A549 (cell line): ENCODE measurements around the gene DDB1. TPM values are rescaled to one million over a fixed set of nuclear protein-coding genes. Genes with fewer than 3 reads are reported as not detected.

Source experiments
- ATAC-seq, 2 experiments: fragments of 200-7000 bp in 1 of 2; fragments of >200 bp in 1 of 2; cut with Nextera tagmentation in 1 of 2; cut with Tn5 transposase in 1 of 2; 3 replicates each; pipeline versions ENCODE4 v1.8.0 to v1.9.1; 2018 to 2020; ENCODE audit warnings: mild to moderate bottlenecking in 1 of 2, moderate library complexity in 1 of 2
- CTCF ChIA-PET: fragments of 300-600 bp; sonication (Branson Sonifier 250); formaldehyde crosslinking; extraction: SDS; loops from one replicate; lab custom pipeline; 2021; ENCODE audit warnings: antibody characterized with exemption, inconsistent platforms; lab: Yijun Ruan, JAX
- POLR2A ChIA-PET: fragments of 350-600 bp; formaldehyde crosslinking; extraction: SDS; loops from one replicate; lab custom pipeline; 2021; ENCODE audit warnings: antibody characterized with exemption, inconsistent platforms; lab: Yijun Ruan, JAX
- DNase-seq, 2 experiments: peaks; one replicate each; pipeline versions ENCODE4 v3.0.0 to v3.0.0-alpha.2; 2011 to 2016; ENCODE audit warnings: low read depth in 1 of 2, low spot score in 1 of 2
- FAIRE-seq: peaks from 2 replicates; lab custom pipeline; 2011; peaks lifted over from hg19 to GRCh38; lab: Jason Lieb, UNC
- H3K27ac ChIP-seq, 2 experiments: fragments of >200 bp; sonication (Bioruptor Twin); formaldehyde crosslinking; 3 replicates each; pipeline ENCODE4 v1.5.1; 2016 to 2017
- H3K4me1 ChIP-seq: fragments of >200 bp; sonication (Bioruptor Twin); formaldehyde crosslinking; 3 replicates; pipeline ENCODE4 v1.6.1; 2016
- H3K4me2 ChIP-seq: fragments of >200 bp; sonication (Bioruptor Twin); formaldehyde crosslinking; 3 replicates; pipeline ENCODE4 v1.6.1; 2016
- H3K4me3 ChIP-seq: fragments of >200 bp; sonication (Bioruptor Twin); formaldehyde crosslinking; 3 replicates; pipeline ENCODE4 v1.5.1; 2016
- H3K9me3 ChIP-seq: fragments of >200 bp; sonication (Bioruptor Twin); formaldehyde crosslinking; 3 replicates; pipeline ENCODE4 v1.6.1; 2016
- ATOH8 ChIP-seq: fragments of 250-450 bp; sonication (Bioruptor Pico); IDR thresholded peaks from 2 replicates; pipeline ENCODE4 v1.5.0; 2020; ENCODE audit warnings: low read depth, mild to moderate bottlenecking, moderate library complexity
- BHLHE40 ChIP-seq: IDR thresholded peaks from 2 replicates; pipeline ENCODE4 v1.6.1; 2012; ENCODE audit warnings: low read depth, low read length, inconsistent platforms
- CBX8 ChIP-seq: fragments of 200-600 bp; sonication (generic); IDR thresholded peaks from 2 replicates; pipeline ENCODE4 v1.6.1; 2016
- CEBPB ChIP-seq, 2 experiments: fragments of >200 bp in 1 of 2; sonication (Bioruptor Twin) in 1 of 2; formaldehyde crosslinking in 1 of 2; IDR thresholded peaks; 2 replicates each; pipeline ENCODE4 v1.6.1; 2012 to 2016
- E2F6 ChIP-seq: IDR thresholded peaks from 2 replicates; pipeline ENCODE4 v1.6.1; 2012; ENCODE audit warnings: low read depth, borderline replicate concordance
- EHMT2 ChIP-seq: fragments of 200-600 bp; sonication (generic); IDR thresholded peaks from 2 replicates; pipeline ENCODE4 v1.6.1; 2016; ENCODE audit warnings: antibody characterized with exemption, low read depth, mild to moderate bottlenecking, moderate library complexity
- FOSL2 ChIP-seq, 2 experiments: fragments of 450-650 bp in 1 of 2; fragments of >200 bp in 1 of 2; sonication (Bioruptor Twin) in 1 of 2; formaldehyde crosslinking; IDR thresholded peaks; 2 replicates each; pipeline versions ENCODE4 v1.5.0 to v1.6.1; 2016 to 2020; ENCODE audit warnings: mild to moderate bottlenecking in 1 of 2, moderate library complexity in 1 of 2
- HDAC2 ChIP-seq: fragments of 200-600 bp; sonication (generic); IDR thresholded peaks from 2 replicates; pipeline ENCODE4 v1.6.1; 2016
- HEYL ChIP-seq: fragments of 250-450 bp; sonication (Bioruptor Pico); IDR thresholded peaks from 2 replicates; pipeline ENCODE4 v1.8.0; 2021; ENCODE audit warnings: mild to moderate bottlenecking, moderate library complexity
- HMGXB4 ChIP-seq: fragments of 250-450 bp; sonication (Bioruptor Pico); IDR thresholded peaks from 2 replicates; pipeline ENCODE4 v1.5.0; 2021; ENCODE audit warnings: mild to moderate bottlenecking, moderate library complexity, borderline replicate concordance
- MAFK ChIP-seq: fragments of 450-650 bp; IDR thresholded peaks from 2 replicates; pipeline ENCODE4 v1.6.1; 2014; ENCODE audit not compliant: partially characterized antibody
- MAX ChIP-seq: IDR thresholded peaks from 2 replicates; pipeline ENCODE4 v1.6.1; 2012
- MYC ChIP-seq: IDR thresholded peaks from 2 replicates; pipeline ENCODE4 v1.6.1; 2012; ENCODE audit warnings: mild to moderate bottlenecking, inconsistent platforms, low read length, improper control_type of control experiment, borderline replicate concordance
- RAD21 ChIP-seq, 2 experiments: fragments of >200 bp in 1 of 2; sonication (Bioruptor Twin) in 1 of 2; formaldehyde crosslinking in 1 of 2; IDR thresholded peaks in 1 of 2; conservative IDR thresholded peaks in 1 of 2; 2 replicates in 1 of 2; 3 replicates in 1 of 2; pipeline ENCODE4 v1.6.1; 2012 to 2018; ENCODE audit warnings: inconsistent platforms in 1 of 2
- REST ChIP-seq: fragments of 200-600 bp; sonication (generic); IDR thresholded peaks from 2 replicates; pipeline ENCODE4 v1.6.1; 2016; ENCODE audit warnings: antibody characterized with exemption, mild to moderate bottlenecking, moderate library complexity
- TFCP2L1 ChIP-seq: fragments of 250-450 bp; sonication (Bioruptor Pico); IDR thresholded peaks from 2 replicates; pipeline ENCODE4 v1.5.0; 2021; ENCODE audit warnings: mild to moderate bottlenecking
- ZC3H11A ChIP-seq: fragments of 450-650 bp; IDR thresholded peaks from 2 replicates; pipeline ENCODE4 v1.6.1; 2014; ENCODE audit warnings: antibody characterized with exemption, mild to moderate bottlenecking
- WGBS: methylation state at CpG from one replicate; pipeline ENCODE4 v1.1.6; 2017; ENCODE audit errors: missing lambda C conversion rate; 5-methylcytosine and 5-hydroxymethylcytosine counted together
- polyA plus RNA-seq, 4 experiments: library from polyadenylated mRNA; depleted of rRNA in 3 of 4; stranded (reverse); fragments of >200 nt; fragmentation: RNase III in 1 of 4; extraction: RNeasy Plus Mini Kit Qiagen cat#74134 plus additional on column Dnase treatment in 1 of 4; gene quantifications; 2 replicates in 3 of 4; 3 replicates in 1 of 4; pipeline ENCODE4 v1.2.3, GENCODE V29; 2011 to 2017

The DDB1 gene
- polyA plus RNA-seq, 2 of the 4 experiments (the other 2 are of a cell fraction), result 149 to 222 TPM

- ATAC-seq, result peak; percentile 75 to 95
- peak; percentile 65 to 67 for DNase-seq
Measured at GRCh38 chr11:61281581-61282250, 51.2 kb downstream of the DDB1 start.

GRCh38 chr11:61280883-61281580 lies 51.9 kb downstream of the DDB1 start:
- no peak for TF ChIP-seq RAD21 (conservative IDR thresholded peaks at IDR 0.05 in 1 of 2, IDR thresholded peaks at IDR 0.05 in 1 of 2)
- no peak for TF ChIP-seq TFCP2L1 (CRISPR knock-in tag)
- no peak for TF ChIP-seq HEYL (CRISPR knock-in tag)
- TF ChIP-seq MAX, result no peak
- no peak for TF ChIP-seq ZC3H11A
- TF ChIP-seq HDAC2, result no peak
- TF ChIP-seq CBX8, result no peak
- TF ChIP-seq ATOH8 (CRISPR knock-in tag), result no peak
- TF ChIP-seq REST, result no peak
- TF ChIP-seq MYC, result no peak
- no peak for TF ChIP-seq MAFK
- no peak for TF ChIP-seq HMGXB4 (CRISPR knock-in tag)
- TF ChIP-seq BHLHE40, result no peak
- no peak for TF ChIP-seq E2F6
- no peak for TF ChIP-seq CEBPB (IDR thresholded peaks at IDR 0.05)
- TF ChIP-seq, all 56 proteins: peak for 0
- ChIA-PET CTCF (interaction anchor here (0.8 to 3.8 kb wide), 6 partner anchors 12 to 236 kb away, joined by 3 to 17 read pairs (median 3); partner anchors contain the start of gene VWCE), POLR2A (interaction anchor here (0.9 kb wide), 1 partner anchor 13 kb away, joined by 4 read pairs; no protein-coding TSS in a partner anchor)
- DNase-seq, result no peak
- no peak for FAIRE-seq
- 55% methylated on average over 19 of the region's 20 CpGs for WGBS
- peaks cover 3% of the 10 kb centered on the region; the same call in 1 of the 3 replicates for H3K4me1 ChIP-seq
- H3K27ac ChIP-seq, result no peak overlapping the region
- ATAC-seq, result peak; percentile 14 to 29; a peak in 3 of 6 replicates
- peak overlapping the region; percentile 89 for H3K4me2 ChIP-seq
- H3K9me3 ChIP-seq, result no peaks in the 10 kb centered on the region
- peak overlapping the region; percentile 41; the same call in 2 of the 3 replicates for H3K4me3 ChIP-seq

More at GRCh38 chr11:61281581-61282250, 51.2 kb downstream of the DDB1 start:
- Histone ChIP-seq H3K4me3 (peak overlapping the region; percentile 41), H3K27ac (peak overlapping the region in 1 of 2 experiments; percentile 52; a peak in 3 of 6 replicates), H3K9me3 (no peaks in the 10 kb centered on the region), H3K4me1 (peaks cover 3% of the 10 kb centered on the region; the same call in 1 of the 3 replicates), H3K4me2 (peak overlapping the region; percentile 89)
- FAIRE-seq, result no peak
- POLR2A ChIA-PET, result interaction anchor here (0.5 to 1.0 kb wide), 3 partner anchors 11 to 120 kb away, joined by 3 to 4 read pairs (median 3); partner anchors contain the start of gene VPS37C
- 31% methylated on average over 24 of the region's 35 CpGs for WGBS
- CTCF ChIA-PET, result interaction anchor here (1.0 to 3.8 kb wide), 6 partner anchors 12 to 271 kb away, joined by 3 to 17 read pairs (median 4); partner anchors contain the start of gene VWCE
- TF ChIP-seq FOSL2 (IDR thresholded peaks at IDR 0.05) (no peak), FOSL2 (CRISPR knock-in tag; IDR thresholded peaks at IDR 0.05) (no peak), MAX (0 out of 2 replicates have a peak, but pooled peaks have one; percentile 39), EHMT2 (no peak)
